ENCODE measurements around the gene KIF18A. TPM values are rescaled to one million over a fixed set of nuclear protein-coding genes. Genes with fewer than 3 reads are reported as not detected.

KIF18A gene
- total and polyA plus RNA-seq, 2 of the 13 experiments (the other 11 are each of a cell fraction or from before 2014, with no cell fraction given): 3.4 to 14.4 TPM

- Histone ChIP-seq H3K4me3 (replicated peaks in 1 of 3; ENCODE audit: insufficient read depth in 1 of 3, low read depth in 2 of 3, low read length in 3 of 3) (no peak overlapping the region), H3K36me3 (replicated peaks in 1 of 2; ENCODE audit: control insufficient read depth in 1 of 2, insufficient read depth in 2 of 2, low read length in 2 of 2) (peaks cover 1 to 34% of the 10 kb centered on the region in 2 experiments; a peak in 3 of 5 replicates), H3K4me2 (ENCODE audit: low read depth, low read length) (no peak overlapping the region), H3K27ac (ENCODE audit: extremely low read length, insufficient read depth, low read length) (no peak overlapping the region), H3K9me3 (ENCODE audit: low read length) (no peaks in the 10 kb centered on the region), H4K20me1 (ENCODE audit: insufficient read depth, low read length) (no peaks in the 10 kb centered on the region), H3K27me3 (ENCODE audit: control insufficient read depth in 1 of 2, insufficient read depth in 2 of 2, low read length in 2 of 2) (no peaks in the 10 kb centered on the region), H2AFZ (ENCODE audit: low read length) (no peak overlapping the region), H3K79me2 (ENCODE audit: insufficient read depth, low read length) (no peaks in the 10 kb centered on the region), H3K4me1 (ENCODE audit: insufficient read depth, low read length) (no peaks in the 10 kb centered on the region), H3K9ac (ENCODE audit: insufficient read depth, low read depth, low read length) (no peak overlapping the region)
- intact Hi-C loops (cut with micrococcal nuclease; ENCODE audit: unreplicated experiment) (no loop called here), in situ Hi-C loops (cut with HindIII; ENCODE audit: extremely low pct_ligation_motif_present, low pct_unique_long_range_greater_than_20kb) (no loop called here)
- FAIRE-seq (no peak), ATAC-seq (no peak), DNase-seq (ENCODE audit: low spot score) (no peak)
- CTCF ChIA-PET (ENCODE audit: low intra/inter-chr PET ratio, low total read pairs): no interaction called here
- POLR2A ChIA-PET: no interaction called here
- WGBS (ENCODE audit: low lambda C conversion rate): 98% methylated on average over 3 of the region's 3 CpGs
- no peak for TF ChIP-seq ZSCAN25 (CRISPR knock-in tag; IDR thresholded peaks at IDR 0.05)
- no peak for TF ChIP-seq AGO2 (optimal IDR thresholded peaks at IDR 0.05; ENCODE audit: low read depth, low read length)
- TF ChIP-seq KAT8 (CRISPR knock-in tag; IDR thresholded peaks at IDR 0.05): no peak
- TF ChIP-seq FOXK1 (CRISPR knock-in tag; IDR thresholded peaks at IDR 0.05; ENCODE audit: borderline replicate concordance, low read depth): no peak
- no TSS peak for BruUV-seq (replicated peaks)
These were observed 30.4 kb downstream of the KIF18A start for GRCh38 chr11:28077521-28077920.

DNA sequence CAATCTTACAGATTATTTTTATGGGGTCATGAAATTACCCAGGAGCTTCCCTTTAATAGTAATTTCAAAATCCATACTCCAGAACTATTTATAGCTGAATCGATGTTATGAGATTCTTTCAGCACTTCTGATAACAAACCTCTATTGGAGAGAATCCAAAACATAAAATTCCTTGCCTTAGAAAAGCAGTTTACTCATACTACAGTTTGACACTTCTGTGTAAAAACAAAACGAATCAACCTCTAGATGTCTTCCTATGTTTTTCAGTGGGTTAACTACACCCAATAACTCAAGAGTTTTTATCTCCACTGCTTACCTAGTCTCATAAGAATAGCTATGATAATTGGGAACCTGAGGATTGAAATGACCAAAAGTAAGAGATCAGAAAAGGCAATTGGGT lies 35.6 kb downstream of the KIF18A start:
- H3K4me1 ChIP-seq (ENCODE audit: insufficient read depth, low read length): no peaks in the 10 kb centered on the region
- in situ Hi-C loops (cut with HindIII; ENCODE audit: extremely low pct_ligation_motif_present, low pct_unique_long_range_greater_than_20kb): no loop called here
- no peak overlapping the region for H3K27ac ChIP-seq (ENCODE audit: extremely low read length, insufficient read depth, low read length)
- peaks cover 0 to 20% of the 10 kb centered on the region in 2 experiments; a peak in 3 of 5 replicates for H3K36me3 ChIP-seq (replicated peaks in 1 of 2; ENCODE audit: control insufficient read depth in 1 of 2, insufficient read depth in 2 of 2, low read length in 2 of 2)
- H3K4me3 ChIP-seq (replicated peaks in 1 of 3; ENCODE audit: insufficient read depth in 1 of 3, low read depth in 2 of 3, low read length in 3 of 3): no peak overlapping the region
- DNase-seq (ENCODE audit: low spot score) (no peak), FAIRE-seq (no peak), ATAC-seq (no peak)
- no peaks in the 10 kb centered on the region for H4K20me1 ChIP-seq (ENCODE audit: insufficient read depth, low read length)
- H3K9me3 ChIP-seq (ENCODE audit: low read length): no peaks in the 10 kb centered on the region
- H3K9ac ChIP-seq (ENCODE audit: insufficient read depth, low read depth, low read length): no peak overlapping the region
- intact Hi-C loops (cut with micrococcal nuclease; ENCODE audit: unreplicated experiment): no loop called here
- H3K4me2 ChIP-seq (ENCODE audit: low read depth, low read length): no peak overlapping the region
- H3K79me2 ChIP-seq (ENCODE audit: insufficient read depth, low read length): no peaks in the 10 kb centered on the region
- CTCF ChIA-PET (ENCODE audit: low intra/inter-chr PET ratio, low total read pairs): no interaction called here
- no TSS peak for BruUV-seq (replicated peaks)
- H3K27me3 ChIP-seq (ENCODE audit: control insufficient read depth in 1 of 2, insufficient read depth in 2 of 2, low read length in 2 of 2): no peaks in the 10 kb centered on the region
- 93% methylated on average over 2 of the region's 2 CpGs for WGBS (ENCODE audit: low lambda C conversion rate)
- H2AFZ ChIP-seq (ENCODE audit: low read length): no peak overlapping the region
- POLR2A ChIA-PET: no interaction called here
- TF ChIP-seq PCBP2 (optimal IDR thresholded peaks at IDR 0.05; ENCODE audit: low read depth, low read length, poor library complexity, severe bottlenecking): no peak
- TF ChIP-seq MTERF4 (CRISPR knock-in tag; IDR thresholded peaks at IDR 0.05): no peak
- no peak for TF ChIP-seq DMAP1 (CRISPR knock-in tag; IDR thresholded peaks at IDR 0.05)
- no peak for TF ChIP-seq KDM4B (CRISPR knock-in tag; IDR thresholded peaks at IDR 0.05)
- TF ChIP-seq PRPF4 (IDR thresholded peaks at IDR 0.05; ENCODE audit: low read depth, low read length, poor library complexity, severe bottlenecking): no peak
- TF ChIP-seq ZNF574 (CRISPR knock-in tag; IDR thresholded peaks at IDR 0.05): no peak
